Measurements from ENCODE around the gene MUTYH. TPM values are rescaled to one million over a fixed set of nuclear protein-coding genes. Genes with fewer than 3 reads are reported as not detected.
"Not testable (repeated sequence)": the region's sequence is repeated elsewhere in the genome, so short reads cannot be mapped to it uniquely, and the experiment has no call there.

Gene MUTYH
- total and polyA plus RNA-seq, 2 donors = 25.5 to 37.3 TPM

- Histone ChIP-seq H3K27me3 (ENCODE audit: control insufficient read depth in 2 of 2, insufficient read depth in 1 of 2, low read length in 1 of 2) (no peaks in the 10 kb centered on the region), H3K9me3 (ENCODE audit: control insufficient read depth in 2 of 2, insufficient read depth in 1 of 2, low read length in 1 of 2) (no peaks in the 10 kb centered on the region), H3K4me1 (ENCODE audit: control insufficient read depth in 2 of 2, insufficient read depth in 2 of 2, low read length in 2 of 2) (no peaks in the 10 kb centered on the region), H3K27ac (ENCODE audit: low read depth in 1 of 2, low read length in 1 of 2) (no peak overlapping the region), H3K36me3 (ENCODE audit: control insufficient read depth in 2 of 2, insufficient read depth in 2 of 2, low read length in 1 of 2) (no peaks in the 10 kb centered on the region), H3K4me3 (ENCODE audit: low read length in 2 of 2) (no peak overlapping the region)
- no peak for DNase-seq (ENCODE audit: low read depth in 6 of 9, low spot score in 9 of 9)
- WGBS = 98% methylated on average over 6 of the region's 6 CpGs
Measured at GRCh38 chr1:45379524-45379923, 39.3 kb upstream of the MUTYH start.

GRCh38 chr1:45378184-45378583 is 37.9 kb upstream of the MUTYH start:
- no peaks in the 10 kb centered on the region for H3K27me3 ChIP-seq (ENCODE audit: control insufficient read depth in 2 of 2, insufficient read depth in 1 of 2, low read length in 1 of 2)
- DNase-seq (ENCODE audit: low read depth in 6 of 9, low spot score in 9 of 9) = no peak
- H3K4me3 ChIP-seq (ENCODE audit: low read length in 2 of 2) = no peak overlapping the region
- no peak overlapping the region for H3K27ac ChIP-seq (ENCODE audit: low read depth in 1 of 2, low read length in 1 of 2)
- no peaks in the 10 kb centered on the region for H3K9me3 ChIP-seq (ENCODE audit: control insufficient read depth in 2 of 2, insufficient read depth in 1 of 2, low read length in 1 of 2)
- H3K36me3 ChIP-seq (ENCODE audit: control insufficient read depth in 2 of 2, insufficient read depth in 2 of 2, low read length in 1 of 2) = no peaks in the 10 kb centered on the region
- H3K4me1 ChIP-seq (ENCODE audit: control insufficient read depth in 2 of 2, insufficient read depth in 2 of 2, low read length in 2 of 2) = no peaks in the 10 kb centered on the region

GRCh38 chr1:45375104-45376090 is 35.2 kb upstream of the MUTYH start:
- no peak for DNase-seq (ENCODE audit: low read depth in 6 of 9, low spot score in 9 of 9)
- H3K9me3 ChIP-seq (ENCODE audit: control insufficient read depth in 2 of 2, insufficient read depth in 1 of 2, low read length in 1 of 2) = no peaks in the 10 kb centered on the region
- no peak overlapping the region for H3K27ac ChIP-seq (ENCODE audit: low read depth in 1 of 2, low read length in 1 of 2)
- no peaks in the 10 kb centered on the region for H3K36me3 ChIP-seq (ENCODE audit: control insufficient read depth in 2 of 2, insufficient read depth in 2 of 2, low read length in 1 of 2)
- WGBS = 90% methylated on average over 3 of the region's 3 CpGs
- H3K4me3 ChIP-seq (ENCODE audit: low read length in 2 of 2) = no peak overlapping the region
- no peaks in the 10 kb centered on the region for H3K27me3 ChIP-seq (ENCODE audit: control insufficient read depth in 2 of 2, insufficient read depth in 1 of 2, low read length in 1 of 2)
- no peaks in the 10 kb centered on the region for H3K4me1 ChIP-seq (ENCODE audit: control insufficient read depth in 2 of 2, insufficient read depth in 2 of 2, low read length in 2 of 2)

GRCh38 chr1:45373573-45373972 is 33.3 kb upstream of the MUTYH start:
- no peaks in the 10 kb centered on the region for H3K36me3 ChIP-seq (ENCODE audit: control insufficient read depth in 2 of 2, insufficient read depth in 2 of 2, low read length in 1 of 2)
- no peaks in the 10 kb centered on the region for H3K9me3 ChIP-seq (ENCODE audit: control insufficient read depth in 2 of 2, insufficient read depth in 1 of 2, low read length in 1 of 2)
- no peaks in the 10 kb centered on the region for H3K27me3 ChIP-seq (ENCODE audit: control insufficient read depth in 2 of 2, insufficient read depth in 1 of 2, low read length in 1 of 2)
- no peak overlapping the region for H3K4me3 ChIP-seq (ENCODE audit: low read length in 2 of 2)
- H3K27ac ChIP-seq (ENCODE audit: low read depth in 1 of 2, low read length in 1 of 2) = no peak overlapping the region
- no peak for DNase-seq (ENCODE audit: low read depth in 6 of 9, low spot score in 9 of 9)
- no peaks in the 10 kb centered on the region for H3K4me1 ChIP-seq (ENCODE audit: control insufficient read depth in 2 of 2, insufficient read depth in 2 of 2, low read length in 2 of 2)

GRCh38 chr1:45370575-45370974 is 30.3 kb upstream of the MUTYH start:
- Histone ChIP-seq H3K4me1 (ENCODE audit: control insufficient read depth in 2 of 2, insufficient read depth in 2 of 2, low read length in 2 of 2) (no peaks in the 10 kb centered on the region), H3K36me3 (ENCODE audit: control insufficient read depth in 2 of 2, insufficient read depth in 2 of 2, low read length in 1 of 2) (no peaks in the 10 kb centered on the region), H3K27me3 (ENCODE audit: control insufficient read depth in 2 of 2, insufficient read depth in 1 of 2, low read length in 1 of 2) (no peaks in the 10 kb centered on the region), H3K4me3 (ENCODE audit: low read length in 2 of 2) (no peak overlapping the region), H3K27ac (ENCODE audit: low read depth in 1 of 2, low read length in 1 of 2) (no peak overlapping the region), H3K9me3 (ENCODE audit: control insufficient read depth in 2 of 2, insufficient read depth in 1 of 2, low read length in 1 of 2) (no peaks in the 10 kb centered on the region)
- DNase-seq (ENCODE audit: low read depth in 6 of 9, low spot score in 9 of 9) = no peak

- Histone ChIP-seq H3K27ac (ENCODE audit: low read depth in 1 of 2, low read length in 1 of 2) (no peak overlapping the region), H3K9me3 (ENCODE audit: control insufficient read depth in 2 of 2, insufficient read depth in 1 of 2, low read length in 1 of 2) (no peaks in the 10 kb centered on the region), H3K4me3 (ENCODE audit: low read length in 2 of 2) (no peak overlapping the region), H3K27me3 (ENCODE audit: control insufficient read depth in 2 of 2, insufficient read depth in 1 of 2, low read length in 1 of 2) (no peaks in the 10 kb centered on the region), H3K4me1 (ENCODE audit: control insufficient read depth in 2 of 2, insufficient read depth in 2 of 2, low read length in 2 of 2) (peaks cover 0 to 5% of the 10 kb centered on the region in 2 donors), H3K36me3 (ENCODE audit: control insufficient read depth in 2 of 2, insufficient read depth in 2 of 2, low read length in 1 of 2) (no peaks in the 10 kb centered on the region)
- DNase-seq (ENCODE audit: low read depth in 6 of 9, low spot score in 9 of 9) = no peak
- WGBS = 93% methylated on average over 6 of the region's 6 CpGs
Measured at GRCh38 chr1:45365051-45365450, 24.8 kb upstream of the MUTYH start.

GRCh38 chr1:45364294-45364693 is 24.1 kb upstream of the MUTYH start:
- peaks cover 0 to 5% of the 10 kb centered on the region in 2 donors for H3K4me1 ChIP-seq (ENCODE audit: control insufficient read depth in 2 of 2, insufficient read depth in 2 of 2, low read length in 2 of 2)
- WGBS = 94% methylated on average over 2 of the region's 2 CpGs

GRCh38 chr1:45360981-45361380 is 20.7 kb upstream of the MUTYH start:
- DNase-seq (ENCODE audit: low read depth in 6 of 9, low spot score in 9 of 9); H3K36me3 ChIP-seq (ENCODE audit: control insufficient read depth in 2 of 2, insufficient read depth in 2 of 2, low read length in 1 of 2); H3K27ac ChIP-seq (ENCODE audit: low read depth in 1 of 2, low read length in 1 of 2); H3K4me3 ChIP-seq (ENCODE audit: low read length in 2 of 2); H3K27me3 ChIP-seq (ENCODE audit: control insufficient read depth in 2 of 2, insufficient read depth in 1 of 2, low read length in 1 of 2); H3K4me1 ChIP-seq (ENCODE audit: control insufficient read depth in 2 of 2, insufficient read depth in 2 of 2, low read length in 2 of 2); H3K9me3 ChIP-seq (ENCODE audit: control insufficient read depth in 2 of 2, insufficient read depth in 1 of 2, low read length in 1 of 2): not testable (repeated sequence)
- 79% methylated on average over 7 of the region's 7 CpGs for WGBS

More at GRCh38 chr1:45364294-45364693, 24.1 kb upstream of the MUTYH start:
- Histone ChIP-seq H3K9me3 (ENCODE audit: control insufficient read depth in 2 of 2, insufficient read depth in 1 of 2, low read length in 1 of 2) (no peaks in the 10 kb centered on the region), H3K36me3 (ENCODE audit: control insufficient read depth in 2 of 2, insufficient read depth in 2 of 2, low read length in 1 of 2) (no peaks in the 10 kb centered on the region), H3K27ac (ENCODE audit: low read depth in 1 of 2, low read length in 1 of 2) (no peak overlapping the region), H3K27me3 (ENCODE audit: control insufficient read depth in 2 of 2, insufficient read depth in 1 of 2, low read length in 1 of 2) (no peaks in the 10 kb centered on the region), H3K4me3 (ENCODE audit: low read length in 2 of 2) (no peak overlapping the region)
- DNase-seq (ENCODE audit: low read depth in 6 of 9, low spot score in 9 of 9) = no peak

- Histone ChIP-seq H3K4me1 (ENCODE audit: control insufficient read depth in 2 of 2, insufficient read depth in 2 of 2, low read length in 2 of 2) (peaks cover 0 to 5% of the 10 kb centered on the region in 2 donors), H3K9me3 (ENCODE audit: control insufficient read depth in 2 of 2, insufficient read depth in 1 of 2, low read length in 1 of 2) (no peaks in the 10 kb centered on the region), H3K4me3 (ENCODE audit: low read length in 2 of 2) (no peak overlapping the region), H3K27ac (ENCODE audit: low read depth in 1 of 2, low read length in 1 of 2) (peak overlapping the region in 1 of 2 donors; percentile 34), H3K27me3 (ENCODE audit: control insufficient read depth in 2 of 2, insufficient read depth in 1 of 2, low read length in 1 of 2) (no peaks in the 10 kb centered on the region), H3K36me3 (ENCODE audit: control insufficient read depth in 2 of 2, insufficient read depth in 2 of 2, low read length in 1 of 2) (no peaks in the 10 kb centered on the region)
- WGBS = 40% methylated on average over 7 of the region's 7 CpGs
- DNase-seq (ENCODE audit: low read depth in 6 of 9, low spot score in 9 of 9) = peak in 7 of 9 donors; percentile 16 to 72 (median 33)
Measured at GRCh38 chr1:45359882-45360513, 19.8 kb upstream of the MUTYH start.
